PFSK-1 (cell line): Measurements from ENCODE around the gene NOPCHAP1.

Source experiments
- POLR2AphosphoS5 ChIP-seq: IDR thresholded peaks from 2 replicates; pipeline ENCODE4 v1.6.1; 2012; ENCODE audit warnings: low read depth, mild to moderate bottlenecking, control low read depth, low read length, moderate library complexity
- REST ChIP-seq, 2 experiments: IDR thresholded peaks; 2 replicates each; pipeline versions ENCODE4 v1.6.1 to v1.8.0; 2011 to 2012; ENCODE audit warnings: low read depth in 2 of 2, low read length in 2 of 2, control low read depth in 1 of 2, inconsistent platforms in 1 of 2, mild to moderate bottlenecking in 1 of 2, moderate library complexity in 1 of 2; ENCODE audit not compliant: insufficient read depth in 1 of 2
- SIN3A ChIP-seq: IDR thresholded peaks from 2 replicates; pipeline ENCODE4 v1.6.1; 2012; ENCODE audit warnings: mild to moderate bottlenecking, low read length, moderate library complexity, borderline replicate concordance; ENCODE audit not compliant: insufficient read depth
- TAF1 ChIP-seq: IDR thresholded peaks from 2 replicates; pipeline ENCODE4 v1.6.1; 2012; ENCODE audit warnings: low read length, control low read depth, borderline replicate concordance; ENCODE audit not compliant: insufficient read depth

- TF ChIP-seq REST (IDR thresholded peaks at IDR 0.05; ENCODE audit: insufficient read depth in 1 of 2, low read depth in 2 of 2, low read length in 2 of 2): no peak
- no peak for TF ChIP-seq TAF1
- TF ChIP-seq POLR2AphosphoS5: no peak
- TF ChIP-seq SIN3A: no peak
These were observed 29.4 kb downstream of the NOPCHAP1 start for GRCh38 chr12:105015543-105015942.
